Osteocyte (in vitro differentiated cells): ENCODE measurements around the gene PTGES3. TPM values are rescaled to one million over a fixed set of nuclear protein-coding genes. Genes with fewer than 3 reads are reported as not detected.
"Not testable (repeated sequence)": the region's sequence is repeated elsewhere in the genome, so short reads cannot be mapped to it uniquely, and the experiment has no call there.

Experiments
- DNase-seq: peaks from one replicate; pipeline ENCODE4 v3.0.0; 2021; ENCODE audit warnings: mixed read lengths; ENCODE audit not compliant: unreplicated experiment; ENCODE audit errors: extremely low spot score
- H3K27ac Mint-ChIP-seq: one replicate; pipeline ENCODE4 v1.8.0; 2021; ENCODE audit warnings: mild to moderate bottlenecking, mixed read lengths; ENCODE audit not compliant: unreplicated experiment
- H3K27me3 Mint-ChIP-seq: one replicate; pipeline ENCODE4 v1.8.0; 2021; ENCODE audit warnings: mixed read lengths; ENCODE audit not compliant: unreplicated experiment
- H3K36me3 Mint-ChIP-seq: one replicate; pipeline ENCODE4 v1.8.0; 2021; ENCODE audit warnings: mixed read lengths; ENCODE audit not compliant: unreplicated experiment
- H3K4me1 Mint-ChIP-seq: one replicate; pipeline ENCODE4 v1.8.0; 2021; ENCODE audit warnings: mixed read lengths; ENCODE audit not compliant: unreplicated experiment
- H3K4me3 Mint-ChIP-seq: one replicate; pipeline ENCODE4 v1.8.0; 2021; ENCODE audit warnings: mild to moderate bottlenecking, moderate library complexity, mixed read lengths; ENCODE audit not compliant: unreplicated experiment
- H3K9me3 Mint-ChIP-seq: one replicate; pipeline ENCODE4 v1.8.0; 2021; ENCODE audit warnings: mixed read lengths; ENCODE audit not compliant: unreplicated experiment
- CTCF ChIP-seq: fragments of 200-600 bp; sonication (generic); IDR thresholded peaks from 2 replicates; pipeline ENCODE4 v1.5.0; 2021; ENCODE audit warnings: antibody characterized with exemption, mild to moderate bottlenecking, moderate library complexity
- total RNA-seq: library from RNA; stranded (reverse); gene quantifications from 2 replicates; pipeline ENCODE4 v1.2.1, GENCODE V29; 2021

The PTGES3 gene
- total RNA-seq, 1 donor from 2014 or later: 140 TPM

GRCh38 chr12:56709759-56710376 is 21.8 kb upstream of the PTGES3 start:
- no peaks in the 10 kb centered on the region for H3K4me1 Mint-ChIP-seq
- no peak overlapping the region for H3K27ac Mint-ChIP-seq
- peaks cover 36% of the 10 kb centered on the region for H3K36me3 Mint-ChIP-seq
- no peak for DNase-seq
- H3K9me3 Mint-ChIP-seq: no peaks in the 10 kb centered on the region
- no peaks in the 10 kb centered on the region for H3K27me3 Mint-ChIP-seq
- no peak for TF ChIP-seq CTCF
- H3K4me3 Mint-ChIP-seq: no peak overlapping the region

GRCh38 chr12:56704522-56704921 is 16.4 kb upstream of the PTGES3 start:
- not testable (repeated sequence) for H3K27me3 Mint-ChIP-seq, H3K4me3 Mint-ChIP-seq, H3K36me3 Mint-ChIP-seq, DNase-seq, H3K27ac Mint-ChIP-seq, H3K9me3 Mint-ChIP-seq, H3K4me1 Mint-ChIP-seq

GRCh38 chr12:56699020-56699661 is 11.1 kb upstream of the PTGES3 start:
- H3K27ac Mint-ChIP-seq: no peak overlapping the region
- H3K9me3 Mint-ChIP-seq: no peaks in the 10 kb centered on the region
- no peak for DNase-seq
- no peaks in the 10 kb centered on the region for H3K27me3 Mint-ChIP-seq
- no peaks in the 10 kb centered on the region for H3K36me3 Mint-ChIP-seq
- peaks cover 6% of the 10 kb centered on the region for H3K4me1 Mint-ChIP-seq
- no peak overlapping the region for H3K4me3 Mint-ChIP-seq
- TF ChIP-seq CTCF: no peak

GRCh38 chr12:56695327-56696101 is 7.4 kb upstream of the PTGES3 start:
- no peak for DNase-seq
- Mint-ChIP-seq H3K9me3 (no peaks in the 10 kb centered on the region), H3K27ac (peak overlapping the region; percentile 78), H3K4me1 (peaks cover 6% of the 10 kb centered on the region), H3K27me3 (no peaks in the 10 kb centered on the region), H3K36me3 (no peaks in the 10 kb centered on the region), H3K4me3 (no peak overlapping the region)
- TF ChIP-seq CTCF: no peak

GRCh38 chr12:56694161-56694560 is 6.1 kb upstream of the PTGES3 start:
- no peaks in the 10 kb centered on the region for H3K9me3 Mint-ChIP-seq

More at GRCh38 chr12:56694161-56694560, 6.1 kb upstream of the PTGES3 start:
- no peaks in the 10 kb centered on the region for H3K27me3 Mint-ChIP-seq
- no peak for DNase-seq
- H3K27ac Mint-ChIP-seq: no peak overlapping the region
- peaks cover 8% of the 10 kb centered on the region for H3K4me1 Mint-ChIP-seq
- H3K4me3 Mint-ChIP-seq: no peak overlapping the region
- no peak for TF ChIP-seq CTCF
- no peaks in the 10 kb centered on the region for H3K36me3 Mint-ChIP-seq
